HG02588 (cell line): ENCODE measurements around the gene SCARB1.
"Not testable (repeated sequence)": the region's sequence is repeated elsewhere in the genome, so short reads cannot be mapped to it uniquely, and the experiment has no call there.

Experiments
- ATAC-seq: cut with Tn5 transposase; IDR thresholded peaks from one replicate; pipeline ENCODE4 v1.9.1; 2021; ENCODE audit warnings: mild to moderate bottlenecking, moderate library complexity; ENCODE audit not compliant: unreplicated experiment

Gene SCARB1

GRCh38 chr12:124863416-124864325 lies at the start of gene SCARB1:
Gene SCARB1, minus strand, starts transcription at chr12:124863864. Its CDS starts 144 bp downstream, at chr12:124863720.
- ATAC-seq, result peak; percentile 66

- not testable (repeated sequence) for ATAC-seq
Observed at GRCh38 chr12:124912529-124913287, 49.0 kb upstream of the SCARB1 start.

- ATAC-seq, result not testable (repeated sequence)
Observed at GRCh38 chr12:124911521-124911920, 47.9 kb upstream of the SCARB1 start.

- no peak for ATAC-seq
Observed at GRCh38 chr12:124910561-124911478, 47.2 kb upstream of the SCARB1 start.

- ATAC-seq, result no peak
Observed at GRCh38 chr12:124909831-124910560, 46.3 kb upstream of the SCARB1 start.

GRCh38 chr12:124906606-124907261 lies 43.1 kb upstream of the SCARB1 start:
- ATAC-seq, result peak; percentile 59

GRCh38 chr12:124904306-124905098 lies 40.8 kb upstream of the SCARB1 start:
- ATAC-seq, result no peak

GRCh38 chr12:124902916-124903315 lies 39.3 kb upstream of the SCARB1 start:
- no peak for ATAC-seq

GRCh38 chr12:124901003-124901402 lies 37.3 kb upstream of the SCARB1 start:
- ATAC-seq, result no peak

- ATAC-seq, result not testable (repeated sequence)
Observed at GRCh38 chr12:124900345-124900795, 36.7 kb upstream of the SCARB1 start.

- ATAC-seq, result no peak
Observed at GRCh38 chr12:124898923-124899294, 35.2 kb upstream of the SCARB1 start.

- peak; percentile 39 for ATAC-seq
Observed at GRCh38 chr12:124898200-124898922, 34.7 kb upstream of the SCARB1 start.

- no peak for ATAC-seq
Observed at GRCh38 chr12:124896461-124896860, 32.8 kb upstream of the SCARB1 start.

GRCh38 chr12:124893792-124894516 lies 30.3 kb upstream of the SCARB1 start:
- peak; percentile 44 for ATAC-seq

- no peak for ATAC-seq
Observed at GRCh38 chr12:124888260-124888659, 24.6 kb upstream of the SCARB1 start.

- ATAC-seq, result not testable (repeated sequence)
Observed at GRCh38 chr12:124887766-124888165, 24.1 kb upstream of the SCARB1 start.
